Activated naive CD4-positive, alpha-beta T cell treated with anti-CD3 and anti-CD28 coated beads for 36 hours (primary cell): Measurements from ENCODE around the gene SMTN. TPM values are rescaled to one million over a fixed set of nuclear protein-coding genes. Genes with fewer than 3 reads are reported as not detected.
"Not testable (repeated sequence)": the region's sequence is repeated elsewhere in the genome, so short reads cannot be mapped to it uniquely, and the experiment has no call there.

Experiments
- CTCF ChIA-PET: fragments of 350-600 bp; sonication (Branson Sonifier 250); formaldehyde crosslinking; loops from one replicate; lab custom pipeline; 2021; ENCODE audit warnings: antibody characterized with exemption; lab: Charles Lee
- DNase-seq: peaks from one replicate; pipeline ENCODE4 v3.0.0-alpha.2; 2020
- H3K27ac Mint-ChIP-seq: one replicate; pipeline ENCODE4 v1.8.0; 2021; ENCODE audit warnings: mild to moderate bottlenecking, mixed read lengths
- H3K27me3 Mint-ChIP-seq: one replicate; pipeline ENCODE4 v1.8.0; 2021; ENCODE audit warnings: low read depth, mixed read lengths
- H3K36me3 Mint-ChIP-seq: one replicate; pipeline ENCODE4 v1.8.0; 2021; ENCODE audit warnings: low read depth, mixed read lengths
- H3K4me1 Mint-ChIP-seq: one replicate; pipeline ENCODE4 v1.8.0; 2021; ENCODE audit warnings: low read depth, mixed read lengths
- H3K4me3 Mint-ChIP-seq: one replicate; pipeline ENCODE4 v1.8.0; 2021; ENCODE audit warnings: mild to moderate bottlenecking, moderate library complexity, mixed read lengths
- H3K9me3 Mint-ChIP-seq: one replicate; pipeline ENCODE4 v1.8.0; 2021; ENCODE audit warnings: mixed read lengths
- intact Hi-C: fragments of 100-400 bp; cut with micrococcal nuclease; formaldehyde crosslinking; loops from one replicate; pipeline ENCODE4 v1.15.1; 2023
- total RNA-seq, 2 experiments: library from RNA; stranded (reverse); gene quantifications; one replicate each; pipeline ENCODE4 v1.2.3, GENCODE V29; 2021

Gene SMTN
- total RNA-seq, 2 experiments from 2014 or later = 46.2 to 47.6 TPM

DNA sequence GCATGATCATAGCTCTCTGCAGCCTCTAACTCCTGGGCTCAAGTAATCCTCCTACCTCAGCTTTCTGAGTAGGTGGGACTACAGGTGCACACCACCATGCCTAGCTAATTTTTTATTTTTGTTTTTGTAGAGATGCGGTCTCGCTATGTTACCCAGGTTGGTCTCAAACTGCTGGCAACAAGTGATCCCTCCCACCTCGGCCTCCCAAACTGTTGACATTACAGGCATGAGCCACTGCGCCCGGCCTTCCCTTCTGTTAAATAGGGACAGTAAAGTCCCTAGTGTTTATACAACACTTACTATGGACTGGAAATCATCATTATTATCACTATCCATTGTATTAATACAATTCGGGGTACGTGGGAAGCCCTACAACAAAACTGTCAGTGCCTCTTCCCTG, 13.6 kb downstream of the SMTN start:
- Mint-ChIP-seq H3K9me3 (no peaks in the 10 kb centered on the region), H3K27me3 (no peaks in the 10 kb centered on the region), H3K4me1 (no peaks in the 10 kb centered on the region), H3K27ac (no peak overlapping the region), H3K36me3 (no peaks in the 10 kb centered on the region), H3K4me3 (no peak overlapping the region)
- CTCF ChIA-PET = no interaction called here
- no peak for DNase-seq
- intact Hi-C loops = no loop called here

DNA sequence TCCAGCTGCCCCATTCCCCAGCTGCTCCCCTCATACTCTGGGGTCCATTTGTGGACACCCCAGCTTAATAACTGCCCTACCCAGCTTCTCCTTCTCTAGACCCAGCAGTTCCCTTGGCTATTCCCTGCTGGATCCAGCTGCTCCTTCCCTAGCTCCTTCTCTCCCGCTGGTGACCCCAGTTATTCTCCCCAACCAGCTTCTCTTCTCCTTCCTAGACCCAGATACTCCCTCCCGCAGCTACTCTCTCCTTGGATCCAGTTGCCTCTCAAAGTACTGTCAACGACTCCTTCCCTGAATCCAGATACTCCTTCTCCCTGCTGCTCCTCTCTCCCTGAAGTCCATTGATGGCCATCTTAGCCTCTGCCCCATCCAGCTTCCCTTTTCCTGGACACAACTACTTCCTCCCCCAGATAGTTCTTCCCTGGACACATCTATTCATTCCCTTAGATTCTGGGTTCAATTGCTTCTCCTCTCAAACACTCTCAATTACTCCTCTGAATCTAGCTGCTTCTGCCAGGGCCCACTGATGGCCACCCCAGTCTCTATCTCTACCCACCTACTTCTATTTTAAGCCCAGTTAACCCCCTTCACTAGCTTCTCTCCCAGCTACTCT, 14.6 kb downstream of the SMTN start:
- CTCF ChIA-PET = interaction anchor here (0.9 to 1.7 kb wide), 4 partner anchors 11 to 332 kb away, joined by 3 to 10 read pairs (median 4); no protein-coding TSS in a partner anchor
- no peak overlapping the region for H3K4me3 Mint-ChIP-seq
- no peak overlapping the region for H3K27ac Mint-ChIP-seq
- H3K27me3 Mint-ChIP-seq = no peaks in the 10 kb centered on the region
- intact Hi-C loops = no loop called here
- no peak for DNase-seq
- H3K4me1 Mint-ChIP-seq = no peaks in the 10 kb centered on the region
- no peaks in the 10 kb centered on the region for H3K9me3 Mint-ChIP-seq
- H3K36me3 Mint-ChIP-seq = no peaks in the 10 kb centered on the region

DNA sequence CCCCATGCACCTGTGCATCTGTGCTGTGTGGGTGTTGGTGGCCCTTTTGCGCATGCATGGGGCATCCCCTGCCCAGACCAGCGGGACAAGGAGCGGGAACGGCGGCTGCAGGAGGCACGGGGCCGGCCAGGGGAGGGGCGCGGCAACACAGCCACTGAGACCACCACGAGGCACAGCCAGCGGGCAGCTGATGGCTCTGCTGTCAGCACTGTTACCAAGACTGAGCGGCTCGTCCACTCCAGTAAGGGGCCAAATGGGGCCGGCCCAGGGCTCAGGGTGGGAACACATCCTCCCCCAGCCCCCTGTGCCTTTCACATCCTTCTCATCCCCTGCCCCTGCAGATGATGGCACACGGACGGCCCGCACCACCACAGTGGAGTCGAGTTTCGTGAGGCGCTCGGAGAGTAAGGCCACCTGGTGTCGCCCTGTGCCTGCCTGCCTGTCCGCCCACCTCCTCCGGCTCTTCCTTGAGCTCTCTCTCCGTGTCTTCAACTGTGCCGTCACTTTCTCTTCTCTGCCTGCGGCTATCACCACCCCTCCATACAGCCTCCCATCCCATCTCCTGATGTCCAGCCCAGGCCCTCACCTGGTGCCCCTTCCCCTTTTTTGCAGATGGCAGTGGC, 15.7 kb downstream of the SMTN start:
- H3K27me3 Mint-ChIP-seq = no peaks in the 10 kb centered on the region
- no peaks in the 10 kb centered on the region for H3K9me3 Mint-ChIP-seq
- no peak overlapping the region for H3K27ac Mint-ChIP-seq
- intact Hi-C loops = no loop called here
- H3K36me3 Mint-ChIP-seq = no peaks in the 10 kb centered on the region
- H3K4me3 Mint-ChIP-seq = no peak overlapping the region
- CTCF ChIA-PET = interaction anchor here (1.2 to 1.7 kb wide), 3 partner anchors 12 to 333 kb away, joined by 4 to 10 read pairs (median 5); no protein-coding TSS in a partner anchor
- H3K4me1 Mint-ChIP-seq = no peaks in the 10 kb centered on the region
- no peak for DNase-seq

DNA sequence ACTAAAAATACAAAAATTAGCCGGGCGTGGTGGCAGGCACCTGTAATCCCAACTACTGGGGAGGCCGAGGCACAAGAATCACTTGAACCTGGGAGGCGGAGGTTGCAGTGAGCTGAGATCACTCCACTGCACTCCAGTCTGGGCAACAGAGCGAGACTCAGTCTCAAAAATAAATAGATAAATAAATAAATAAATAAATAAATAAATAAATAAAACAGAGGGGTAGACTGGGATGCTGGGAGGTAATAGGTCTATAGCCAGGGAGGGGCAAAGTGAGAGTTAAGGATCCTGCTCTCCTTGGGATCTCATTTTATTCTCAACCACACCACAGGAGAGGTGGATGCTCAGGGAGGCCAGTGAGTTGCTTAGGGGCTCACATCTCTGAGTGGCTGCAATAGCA, 16.4 kb downstream of the SMTN start:
- DNase-seq, H3K4me1 Mint-ChIP-seq, H3K27me3 Mint-ChIP-seq, H3K9me3 Mint-ChIP-seq, H3K4me3 Mint-ChIP-seq, H3K27ac Mint-ChIP-seq, intact Hi-C loops, H3K36me3 Mint-ChIP-seq, CTCF ChIA-PET: not testable (repeated sequence)

DNA sequence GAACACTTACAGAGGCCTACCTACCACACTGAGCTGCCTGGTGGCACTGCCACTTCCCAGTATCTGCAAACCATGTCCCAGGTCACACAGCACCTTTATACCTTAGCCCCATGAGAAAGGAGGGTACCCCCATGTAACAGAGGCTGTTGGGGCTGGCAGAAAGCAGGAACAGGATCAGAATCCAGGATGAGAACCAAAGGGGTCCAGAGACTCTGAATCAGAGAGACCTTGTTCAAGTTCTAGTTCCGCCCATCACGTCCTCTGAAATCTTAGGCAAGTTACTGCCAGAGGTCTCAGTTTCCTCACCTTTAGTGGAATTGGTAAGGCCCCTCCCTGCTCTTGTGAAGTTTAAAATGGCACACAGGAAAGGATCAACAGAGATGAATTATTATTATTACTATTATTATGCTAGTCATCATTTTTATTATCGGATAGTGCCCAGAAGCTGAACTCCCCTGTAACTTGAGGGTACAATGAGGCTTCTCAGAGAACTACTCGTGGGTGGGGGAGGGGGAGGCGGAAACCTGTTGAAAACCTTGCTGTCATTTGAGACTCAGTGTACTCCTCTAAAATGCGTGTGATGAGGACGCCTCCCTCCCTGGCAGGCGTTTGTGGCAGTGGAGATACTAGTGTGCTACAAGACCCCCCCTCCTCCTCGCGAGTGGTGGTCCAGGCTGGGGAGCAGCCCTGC, 17.0 kb downstream of the SMTN start:
- CTCF ChIA-PET = interaction anchor here (1.1 kb wide), 1 partner anchor 13 kb away, joined by 5 read pairs; no protein-coding TSS in a partner anchor

DNA sequence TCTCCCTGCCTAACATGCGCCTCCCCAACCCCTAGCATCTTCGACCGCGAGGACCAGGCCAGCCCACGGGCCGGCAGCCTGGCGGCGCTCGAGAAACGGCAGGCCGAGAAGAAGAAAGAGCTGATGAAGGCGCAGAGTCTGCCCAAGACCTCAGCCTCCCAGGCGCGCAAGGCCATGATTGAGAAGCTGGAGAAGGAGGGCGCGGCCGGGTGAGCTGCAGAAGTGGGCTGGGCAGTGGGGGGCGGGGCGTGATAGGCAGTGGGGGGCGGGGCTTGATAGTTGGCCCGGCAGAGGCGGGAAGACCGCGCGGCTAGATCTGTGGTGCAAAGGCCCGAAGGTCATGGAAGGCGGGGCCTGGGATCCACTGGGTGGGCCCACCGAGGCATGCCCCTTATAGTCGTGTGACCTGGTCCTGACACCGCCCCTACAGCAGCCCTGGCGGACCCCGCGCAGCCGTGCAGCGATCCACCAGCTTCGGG, 17.6 kb downstream of the SMTN start:
- no peak for DNase-seq
- Mint-ChIP-seq H3K4me1 (no peaks in the 10 kb centered on the region), H3K27me3 (no peaks in the 10 kb centered on the region), H3K27ac (no peak overlapping the region), H3K9me3 (no peaks in the 10 kb centered on the region), H3K36me3 (no peaks in the 10 kb centered on the region), H3K4me3 (no peak overlapping the region)
- intact Hi-C loops = no loop called here
- CTCF ChIA-PET = interaction anchor here (1.1 kb wide), 1 partner anchor 13 kb away, joined by 5 read pairs; no protein-coding TSS in a partner anchor

More for the DNA sequence above, 17.0 kb downstream of the SMTN start:
- Mint-ChIP-seq H3K4me1 (no peaks in the 10 kb centered on the region), H3K9me3 (no peaks in the 10 kb centered on the region), H3K27me3 (no peaks in the 10 kb centered on the region), H3K4me3 (no peak overlapping the region), H3K27ac (no peak overlapping the region), H3K36me3 (no peaks in the 10 kb centered on the region)
- DNase-seq = no peak
- intact Hi-C loops = no loop called here

DNA sequence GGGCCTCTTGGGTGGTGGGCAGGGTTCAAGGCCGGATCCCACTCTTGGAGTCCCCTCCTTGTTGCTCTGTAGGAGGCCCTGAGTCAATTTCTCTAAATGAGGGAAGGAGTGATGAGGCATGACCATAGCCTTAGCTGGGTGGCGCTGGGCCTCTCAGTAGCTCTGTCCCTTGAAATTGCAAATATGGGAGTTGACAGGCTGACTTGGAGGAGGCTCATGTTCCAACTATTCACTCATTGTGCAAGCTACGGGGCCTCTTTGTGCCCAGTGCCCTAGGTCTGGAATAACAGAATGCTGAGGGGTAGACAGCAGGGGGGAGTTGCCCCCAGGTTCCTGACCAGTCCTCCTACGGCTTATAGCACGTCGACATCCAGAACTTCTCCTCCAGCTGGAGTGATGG, 18.3 kb downstream of the SMTN start:
- no peaks in the 10 kb centered on the region for H3K36me3 Mint-ChIP-seq
- no peak for DNase-seq
- H3K4me1 Mint-ChIP-seq = no peaks in the 10 kb centered on the region
- no peak overlapping the region for H3K4me3 Mint-ChIP-seq
- H3K27ac Mint-ChIP-seq = no peak overlapping the region
- no peaks in the 10 kb centered on the region for H3K27me3 Mint-ChIP-seq
- no peaks in the 10 kb centered on the region for H3K9me3 Mint-ChIP-seq
- intact Hi-C loops = no loop called here
- CTCF ChIA-PET = interaction anchor here (1.1 kb wide), 1 partner anchor 14 kb away, joined by 5 read pairs; no protein-coding TSS in a partner anchor

DNA sequence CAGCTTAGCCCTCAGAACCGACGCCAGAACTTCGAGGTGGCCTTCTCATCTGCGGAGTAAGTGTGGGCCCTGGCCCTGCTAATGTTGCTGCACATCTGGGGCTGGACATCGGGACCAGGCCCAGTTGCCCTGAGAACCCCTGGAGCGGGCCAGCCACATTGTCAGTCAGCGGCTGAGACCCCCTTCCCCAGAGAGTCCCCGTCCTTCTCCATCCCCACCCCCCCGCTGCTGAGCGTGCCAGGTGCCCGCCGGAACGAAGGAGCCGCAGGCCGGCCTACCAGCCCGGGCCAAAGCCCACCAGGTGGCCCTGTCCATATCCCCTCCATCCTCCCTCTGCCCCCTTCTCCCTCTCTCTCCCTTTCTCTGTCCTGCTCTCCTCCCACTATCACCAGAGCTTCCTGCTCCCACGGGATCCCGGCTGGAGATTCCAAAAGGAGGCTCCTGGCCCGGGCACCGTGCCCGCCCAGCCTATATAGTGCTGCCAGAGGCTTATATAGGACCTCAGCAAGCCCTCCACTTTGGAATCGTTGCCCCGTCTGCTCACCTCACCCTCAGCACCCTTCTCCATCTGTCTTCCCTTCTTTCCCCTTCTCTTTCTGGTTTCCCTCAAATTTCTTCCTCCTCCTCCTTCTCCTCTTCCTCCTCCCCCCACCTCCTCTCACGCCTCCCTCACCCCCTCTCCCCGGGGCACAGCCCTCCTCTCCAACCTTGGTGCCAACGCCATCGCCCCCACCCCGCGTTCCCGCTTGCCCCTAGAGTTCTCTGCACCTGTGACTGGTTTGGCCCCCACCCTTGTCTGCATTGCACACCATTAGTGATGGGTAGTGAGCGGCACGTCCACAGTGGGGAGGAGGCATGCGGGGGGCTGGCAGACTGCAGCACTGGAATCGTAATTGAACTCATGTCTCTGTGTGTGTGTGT, 19.0 kb downstream of the SMTN start:
- CTCF ChIA-PET = no interaction called here
- Mint-ChIP-seq H3K36me3 (no peaks in the 10 kb centered on the region), H3K27ac (no peak overlapping the region), H3K4me1 (no peaks in the 10 kb centered on the region), H3K27me3 (no peaks in the 10 kb centered on the region), H3K4me3 (no peak overlapping the region), H3K9me3 (no peaks in the 10 kb centered on the region)
- intact Hi-C loops = no loop called here
- DNase-seq = no peak

DNA sequence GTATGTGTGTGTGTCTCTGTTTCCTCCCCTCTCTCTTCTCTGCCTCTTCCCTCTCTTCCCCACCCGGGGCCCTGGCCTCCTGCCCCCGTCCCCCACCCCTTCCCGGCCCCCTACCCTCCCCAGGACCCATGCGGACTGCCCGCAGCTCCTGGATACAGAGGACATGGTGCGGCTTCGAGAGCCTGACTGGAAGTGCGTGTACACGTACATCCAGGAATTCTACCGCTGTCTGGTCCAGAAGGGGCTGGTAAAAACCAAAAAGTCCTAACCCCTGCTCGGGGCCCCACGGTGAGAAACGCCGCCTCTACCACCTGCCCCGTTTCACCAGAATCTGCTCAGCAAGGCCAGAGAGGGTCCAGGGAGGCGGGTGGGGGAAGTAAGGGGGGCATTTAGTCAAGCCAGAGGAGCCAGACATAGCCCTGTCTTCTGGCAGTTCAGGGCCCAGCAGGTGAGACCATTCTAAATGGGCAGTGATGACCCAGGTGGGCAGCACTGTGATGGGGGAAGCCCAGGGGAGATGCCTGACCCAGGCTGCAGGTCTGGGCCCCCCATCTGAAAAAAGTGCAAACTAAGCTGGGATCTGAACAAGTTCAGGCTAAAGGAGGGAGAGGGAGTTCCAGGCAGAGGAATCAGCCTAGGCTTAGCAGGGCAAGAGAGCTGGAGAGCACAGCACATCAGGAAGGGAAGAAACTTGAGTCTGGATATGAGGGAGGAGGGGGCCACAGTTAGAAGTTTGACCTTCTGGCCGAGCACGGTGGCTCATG, 19.8 kb downstream of the SMTN start:
- H3K36me3 Mint-ChIP-seq = no peaks in the 10 kb centered on the region
- H3K27me3 Mint-ChIP-seq = no peaks in the 10 kb centered on the region
- CTCF ChIA-PET = no interaction called here
- H3K27ac Mint-ChIP-seq = no peak overlapping the region
- intact Hi-C loops = no loop called here
- no peak overlapping the region for H3K4me3 Mint-ChIP-seq
- H3K9me3 Mint-ChIP-seq = no peaks in the 10 kb centered on the region
- DNase-seq = no peak
- no peaks in the 10 kb centered on the region for H3K4me1 Mint-ChIP-seq

DNA sequence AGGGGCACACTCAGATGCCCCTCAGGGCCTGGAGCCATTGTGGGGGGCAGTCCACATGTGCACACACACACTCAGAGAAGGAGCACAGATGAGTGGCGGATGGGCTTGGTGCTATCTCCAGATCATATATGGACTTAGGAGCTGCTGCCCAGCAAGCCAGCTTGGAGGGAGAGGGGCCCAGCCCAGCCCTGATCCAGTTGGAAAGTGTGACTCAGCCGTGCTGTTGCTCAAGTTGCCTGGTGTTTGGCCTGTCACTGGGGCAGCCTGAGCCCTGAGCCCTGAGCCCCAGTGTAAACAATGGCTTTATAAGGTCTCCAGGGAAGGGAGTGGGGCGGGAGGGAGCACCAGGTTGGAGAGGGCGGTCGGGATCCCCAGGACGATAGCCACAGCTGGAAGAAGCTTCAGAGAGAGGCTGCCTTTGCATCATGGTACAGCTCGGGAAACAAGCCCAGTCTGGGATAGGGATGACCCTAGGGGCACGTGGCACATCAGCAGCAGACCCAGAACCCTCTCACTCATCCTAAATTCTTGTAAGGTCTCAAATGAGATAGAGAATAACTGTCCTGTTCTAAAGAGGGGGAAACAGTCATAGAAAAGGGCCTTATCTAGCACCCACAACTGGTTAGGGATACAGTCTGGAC, 21.4 kb downstream of the SMTN start:
- no peaks in the 10 kb centered on the region for H3K9me3 Mint-ChIP-seq
- no peaks in the 10 kb centered on the region for H3K36me3 Mint-ChIP-seq
- intact Hi-C loops = no loop called here
- H3K27me3 Mint-ChIP-seq = no peaks in the 10 kb centered on the region
- no peak overlapping the region for H3K27ac Mint-ChIP-seq
- CTCF ChIA-PET = interaction anchor here (1.4 kb wide), 1 partner anchor 19 kb away, joined by 3 read pairs; no protein-coding TSS in a partner anchor
- H3K4me3 Mint-ChIP-seq = no peak overlapping the region
- H3K4me1 Mint-ChIP-seq = peaks cover 14% of the 10 kb centered on the region
- no peak for DNase-seq

DNA sequence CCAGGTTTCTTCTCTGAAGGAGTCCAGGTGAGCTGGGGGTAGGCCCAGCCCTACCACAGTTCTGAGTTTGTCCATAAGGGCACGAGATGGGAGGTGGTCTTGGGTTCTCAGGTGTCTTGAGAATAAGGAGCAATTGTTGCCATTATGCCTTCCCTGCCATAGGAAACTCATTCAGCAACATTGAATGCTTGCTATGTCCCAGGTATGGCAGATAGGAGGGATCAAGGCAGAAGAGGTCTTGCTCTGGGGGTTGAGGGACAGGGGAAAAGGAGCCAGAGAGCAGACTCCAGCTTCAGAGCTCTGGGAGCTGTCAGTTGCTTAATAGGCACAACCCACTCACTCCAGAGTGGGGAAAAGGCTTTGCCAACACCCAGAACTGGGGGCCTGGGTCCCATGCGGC, 22.0 kb downstream of the SMTN start:
- DNase-seq = no peak
- no peak overlapping the region for H3K27ac Mint-ChIP-seq
- peaks cover 19% of the 10 kb centered on the region for H3K4me1 Mint-ChIP-seq
- H3K27me3 Mint-ChIP-seq = no peaks in the 10 kb centered on the region
- intact Hi-C loops = no loop called here
- no peak overlapping the region for H3K4me3 Mint-ChIP-seq
- H3K36me3 Mint-ChIP-seq = no peaks in the 10 kb centered on the region
- no peaks in the 10 kb centered on the region for H3K9me3 Mint-ChIP-seq
- CTCF ChIA-PET = interaction anchor here (1.4 kb wide), 1 partner anchor 20 kb away, joined by 3 read pairs; no protein-coding TSS in a partner anchor
